ENCODE results near the gene SLC7A11.

DNA sequence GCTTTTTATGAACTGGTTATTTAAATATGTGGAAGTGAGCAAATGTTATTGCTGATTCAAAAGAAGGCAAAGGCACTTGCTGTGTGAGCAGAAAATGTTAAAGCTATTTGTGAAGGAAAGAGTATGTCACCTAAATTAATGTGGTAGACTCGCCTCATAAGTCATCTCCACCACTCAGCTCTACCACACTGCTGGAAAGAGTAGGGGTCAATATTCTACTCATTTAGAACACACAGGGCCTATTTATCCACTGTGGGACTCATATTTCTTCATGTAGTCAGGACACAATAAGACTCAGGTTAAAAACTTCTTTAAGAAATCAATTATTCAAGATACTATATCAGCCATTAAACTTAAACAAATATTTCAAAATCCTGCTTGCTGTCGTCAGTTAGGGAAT is 106.5 kb downstream of the SLC7A11 start:
- TF ChIP-seq, protein P1, sequence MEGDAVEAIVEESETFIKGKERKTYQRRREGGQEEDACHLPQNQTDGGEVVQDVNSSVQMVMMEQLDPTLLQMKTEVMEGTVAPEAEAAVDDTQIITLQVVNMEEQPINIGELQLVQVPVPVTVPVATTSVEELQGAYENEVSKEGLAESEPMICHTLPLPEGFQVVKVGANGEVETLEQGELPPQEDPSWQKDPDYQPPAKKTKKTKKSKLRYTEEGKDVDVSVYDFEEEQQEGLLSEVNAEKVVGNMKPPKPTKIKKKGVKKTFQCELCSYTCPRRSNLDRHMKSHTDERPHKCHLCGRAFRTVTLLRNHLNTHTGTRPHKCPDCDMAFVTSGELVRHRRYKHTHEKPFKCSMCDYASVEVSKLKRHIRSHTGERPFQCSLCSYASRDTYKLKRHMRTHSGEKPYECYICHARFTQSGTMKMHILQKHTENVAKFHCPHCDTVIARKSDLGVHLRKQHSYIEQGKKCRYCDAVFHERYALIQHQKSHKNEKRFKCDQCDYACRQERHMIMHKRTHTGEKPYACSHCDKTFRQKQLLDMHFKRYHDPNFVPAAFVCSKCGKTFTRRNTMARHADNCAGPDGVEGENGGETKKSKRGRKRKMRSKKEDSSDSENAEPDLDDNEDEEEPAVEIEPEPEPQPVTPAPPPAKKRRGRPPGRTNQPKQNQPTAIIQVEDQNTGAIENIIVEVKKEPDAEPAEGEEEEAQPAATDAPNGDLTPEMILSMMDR (conservative IDR thresholded peaks at IDR 0.05; ENCODE audit: low read depth in 2 of 2), result no peak
- TF ChIP-seq, protein P2, sequence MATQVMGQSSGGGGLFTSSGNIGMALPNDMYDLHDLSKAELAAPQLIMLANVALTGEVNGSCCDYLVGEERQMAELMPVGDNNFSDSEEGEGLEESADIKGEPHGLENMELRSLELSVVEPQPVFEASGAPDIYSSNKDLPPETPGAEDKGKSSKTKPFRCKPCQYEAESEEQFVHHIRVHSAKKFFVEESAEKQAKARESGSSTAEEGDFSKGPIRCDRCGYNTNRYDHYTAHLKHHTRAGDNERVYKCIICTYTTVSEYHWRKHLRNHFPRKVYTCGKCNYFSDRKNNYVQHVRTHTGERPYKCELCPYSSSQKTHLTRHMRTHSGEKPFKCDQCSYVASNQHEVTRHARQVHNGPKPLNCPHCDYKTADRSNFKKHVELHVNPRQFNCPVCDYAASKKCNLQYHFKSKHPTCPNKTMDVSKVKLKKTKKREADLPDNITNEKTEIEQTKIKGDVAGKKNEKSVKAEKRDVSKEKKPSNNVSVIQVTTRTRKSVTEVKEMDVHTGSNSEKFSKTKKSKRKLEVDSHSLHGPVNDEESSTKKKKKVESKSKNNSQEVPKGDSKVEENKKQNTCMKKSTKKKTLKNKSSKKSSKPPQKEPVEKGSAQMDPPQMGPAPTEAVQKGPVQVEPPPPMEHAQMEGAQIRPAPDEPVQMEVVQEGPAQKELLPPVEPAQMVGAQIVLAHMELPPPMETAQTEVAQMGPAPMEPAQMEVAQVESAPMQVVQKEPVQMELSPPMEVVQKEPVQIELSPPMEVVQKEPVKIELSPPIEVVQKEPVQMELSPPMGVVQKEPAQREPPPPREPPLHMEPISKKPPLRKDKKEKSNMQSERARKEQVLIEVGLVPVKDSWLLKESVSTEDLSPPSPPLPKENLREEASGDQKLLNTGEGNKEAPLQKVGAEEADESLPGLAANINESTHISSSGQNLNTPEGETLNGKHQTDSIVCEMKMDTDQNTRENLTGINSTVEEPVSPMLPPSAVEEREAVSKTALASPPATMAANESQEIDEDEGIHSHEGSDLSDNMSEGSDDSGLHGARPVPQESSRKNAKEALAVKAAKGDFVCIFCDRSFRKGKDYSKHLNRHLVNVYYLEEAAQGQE (IDR thresholded peaks at IDR 0.05; ENCODE audit: unreplicated experiment), result no peak
- TF ChIP-seq POLR2AphosphoS5 (IDR thresholded peaks at IDR 0.05; ENCODE audit: low read depth), result no peak
- TF ChIP-seq CREB1 (CRISPR knock-in tag; IDR thresholded peaks at IDR 0.05; ENCODE audit: low read depth), result no peak
- TF ChIP-seq STAT1 (IDR thresholded peaks at IDR 0.05; ENCODE audit: unreplicated experiment), result no peak
- TF ChIP-seq JUNB (IDR thresholded peaks at IDR 0.05; ENCODE audit: unreplicated experiment), result no peak

All from GM23338 (cell line).